Urothelium cell line (cell line): ENCODE data around the gene PIK3IP1.
A peak's percentile ranks its signal among the peaks of the same experiment; 100 is the strongest.

Experiments
- DNase-seq: peaks from one replicate; pipeline ENCODE4 v3.0.0; 2011; ENCODE audit warnings: low spot score, mixed read lengths
- FAIRE-seq: peaks from 2 replicates; lab custom pipeline; 2011; peaks lifted over from hg19 to GRCh38; lab: Jason Lieb, UNC

PIK3IP1 gene

DNA sequence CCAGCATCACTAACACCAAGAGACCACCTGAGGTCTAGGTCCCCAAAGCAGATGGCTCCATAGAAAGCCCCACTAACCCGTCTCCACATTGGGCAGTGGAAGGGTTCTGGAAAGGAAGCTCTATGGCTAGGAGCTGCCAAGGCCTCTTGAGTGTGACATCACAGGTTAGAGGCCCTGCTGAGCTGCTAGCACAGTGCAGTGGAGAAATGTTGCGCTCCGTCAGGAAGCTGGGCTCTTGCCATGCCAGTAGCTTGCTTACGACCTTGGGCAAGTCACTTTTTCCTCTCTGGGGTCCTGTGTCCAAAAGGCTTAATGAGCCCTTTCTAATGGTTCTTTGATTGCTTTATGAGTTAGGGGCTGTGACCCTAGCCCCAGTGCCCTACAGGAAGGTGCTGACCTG is 10.6 kb downstream of the PIK3IP1 start:
- FAIRE-seq (no peak), DNase-seq (no peak)

DNA sequence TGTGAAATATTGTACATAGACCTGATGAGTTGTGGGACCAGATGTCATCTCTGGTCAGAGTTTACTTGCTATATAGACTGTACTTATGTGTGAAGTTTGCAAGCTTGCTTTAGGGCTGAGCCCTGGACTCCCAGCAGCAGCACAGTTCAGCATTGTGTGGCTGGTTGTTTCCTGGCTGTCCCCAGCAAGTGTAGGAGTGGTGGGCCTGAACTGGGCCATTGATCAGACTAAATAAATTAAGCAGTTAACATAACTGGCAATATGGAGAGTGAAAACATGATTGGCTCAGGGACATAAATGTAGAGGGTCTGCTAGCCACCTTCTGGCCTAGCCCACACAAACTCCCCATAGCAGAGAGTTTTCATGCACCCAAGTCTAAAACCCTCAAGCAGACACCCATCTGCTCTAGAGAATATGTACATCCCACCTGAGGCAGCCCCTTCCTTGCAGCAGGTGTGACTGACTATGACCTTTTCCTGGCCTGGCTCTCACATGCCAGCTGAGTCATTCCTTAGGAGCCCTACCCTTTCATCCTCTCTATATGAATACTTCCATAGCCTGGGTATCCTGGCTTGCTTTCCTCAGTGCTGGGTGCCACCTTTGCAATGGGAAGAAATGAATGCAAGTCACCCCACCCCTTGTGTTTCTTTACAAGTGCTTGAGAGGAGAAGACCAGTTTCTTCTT is 12.3 kb downstream of the PIK3IP1 start:
- FAIRE-seq (no peak), DNase-seq (no peak)

DNA sequence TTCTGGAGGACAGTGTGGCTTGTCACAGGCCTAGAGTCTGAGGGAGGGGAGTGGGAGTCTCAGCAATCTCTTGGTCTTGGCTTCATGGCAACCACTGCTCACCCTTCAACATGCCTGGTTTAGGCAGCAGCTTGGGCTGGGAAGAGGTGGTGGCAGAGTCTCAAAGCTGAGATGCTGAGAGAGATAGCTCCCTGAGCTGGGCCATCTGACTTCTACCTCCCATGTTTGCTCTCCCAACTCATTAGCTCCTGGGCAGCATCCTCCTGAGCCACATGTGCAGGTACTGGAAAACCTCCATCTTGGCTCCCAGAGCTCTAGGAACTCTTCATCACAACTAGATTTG is 13.0 kb downstream of the PIK3IP1 start:
- DNase-seq: no peak
- no peak for FAIRE-seq

DNA sequence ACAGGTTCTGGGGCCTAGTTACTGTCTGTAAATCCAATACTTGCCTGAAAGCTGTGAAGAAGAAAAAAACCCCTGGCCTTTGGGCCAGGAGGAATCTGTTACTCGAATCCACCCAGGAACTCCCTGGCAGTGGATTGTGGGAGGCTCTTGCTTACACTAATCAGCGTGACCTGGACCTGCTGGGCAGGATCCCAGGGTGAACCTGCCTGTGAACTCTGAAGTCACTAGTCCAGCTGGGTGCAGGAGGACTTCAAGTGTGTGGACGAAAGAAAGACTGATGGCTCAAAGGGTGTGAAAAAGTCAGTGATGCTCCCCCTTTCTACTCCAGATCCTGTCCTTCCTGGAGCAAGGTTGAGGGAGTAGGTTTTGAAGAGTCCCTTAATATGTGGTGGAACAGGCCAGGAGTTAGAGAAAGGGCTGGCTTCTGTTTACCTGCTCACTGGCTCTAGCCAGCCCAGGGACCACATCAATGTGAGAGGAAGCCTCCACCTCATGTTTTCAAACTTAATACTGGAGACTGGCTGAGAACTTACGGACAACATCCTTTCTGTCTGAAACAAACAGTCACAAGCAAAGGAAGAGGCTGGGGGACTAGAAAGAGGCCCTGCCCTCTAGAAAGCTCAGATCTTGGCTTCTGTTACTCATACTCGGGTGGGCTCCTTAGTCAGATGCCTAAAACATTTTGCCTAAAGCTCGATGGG is 13.5 kb downstream of the PIK3IP1 start:
- no peak for DNase-seq
- no peak for FAIRE-seq

DNA sequence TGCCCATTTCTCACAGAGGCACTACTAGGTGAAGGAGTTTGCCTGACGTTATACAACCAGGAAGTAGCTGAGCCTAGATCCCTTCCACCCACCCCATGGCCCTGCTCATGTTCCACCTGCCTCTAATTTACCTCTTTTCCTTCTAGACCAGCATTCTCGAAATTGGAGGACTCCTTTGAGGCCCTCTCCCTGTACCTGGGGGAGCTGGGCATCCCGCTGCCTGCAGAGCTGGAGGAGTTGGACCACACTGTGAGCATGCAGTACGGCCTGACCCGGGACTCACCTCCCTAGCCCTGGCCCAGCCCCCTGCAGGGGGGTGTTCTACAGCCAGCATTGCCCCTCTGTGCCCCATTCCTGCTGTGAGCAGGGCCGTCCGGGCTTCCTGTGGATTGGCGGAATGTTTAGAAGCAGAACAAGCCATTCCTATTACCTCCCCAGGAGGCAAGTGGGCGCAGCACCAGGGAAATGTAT is 14.1 kb downstream of the PIK3IP1 start:
- FAIRE-seq: no peak
- no peak for DNase-seq

- FAIRE-seq (no peak), DNase-seq (no peak)
These were observed 14.5 kb downstream of the PIK3IP1 start for GRCh38 chr22:31277741-31278140.

- FAIRE-seq (no peak), DNase-seq (no peak)
These were observed 15.7 kb downstream of the PIK3IP1 start for GRCh38 chr22:31276426-31277167.

DNA sequence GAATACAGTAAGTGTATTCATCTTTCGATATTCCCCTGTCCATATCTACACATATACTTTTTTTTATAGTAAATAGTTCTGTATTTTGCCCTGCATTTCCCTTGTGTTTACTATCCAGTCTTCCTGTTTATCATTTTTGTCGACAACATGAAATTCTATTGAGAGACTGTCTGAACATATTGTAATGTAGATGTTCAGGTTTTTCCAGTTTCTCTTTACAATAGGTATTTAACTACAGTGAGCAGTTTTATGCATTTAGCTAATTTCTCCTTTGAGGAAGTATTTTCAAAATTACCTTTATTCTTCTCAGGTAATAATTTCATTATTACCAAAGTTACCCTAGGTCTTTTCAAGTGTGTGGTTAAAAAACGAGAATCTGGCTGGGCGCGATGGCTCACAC is 16.7 kb downstream of the PIK3IP1 start:
- DNase-seq: no peak
- no peak for FAIRE-seq

GRCh38 chr22:31275018-31275417 is 17.3 kb downstream of the PIK3IP1 start:
- DNase-seq: no peak
- no peak for FAIRE-seq

GRCh38 chr22:31274017-31274416 is 18.3 kb downstream of the PIK3IP1 start:
- FAIRE-seq (no peak), DNase-seq (no peak)

- DNase-seq: peak; percentile 58
These were observed 19.5 kb downstream of the PIK3IP1 start for GRCh38 chr22:31272522-31273446.

DNA sequence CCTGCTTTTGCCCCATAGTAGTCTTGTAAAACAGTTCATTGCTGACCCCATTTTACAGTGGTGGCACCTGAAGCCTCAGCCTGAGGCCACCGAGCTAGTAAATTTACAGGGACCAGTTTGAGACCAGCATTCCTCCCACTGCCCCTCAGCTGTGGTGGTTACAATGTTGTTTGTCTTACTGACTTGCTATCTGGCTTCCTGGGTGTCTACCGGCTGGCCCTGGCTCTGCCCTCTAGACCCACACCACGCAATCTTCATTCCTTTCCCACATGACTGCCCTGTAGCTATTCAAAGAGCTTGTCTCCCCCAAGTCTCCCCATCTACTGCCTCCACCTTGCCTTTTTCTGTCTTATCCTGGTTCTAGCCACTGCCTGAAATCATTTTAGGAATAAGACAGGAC is 20.8 kb downstream of the PIK3IP1 start:
- FAIRE-seq: no peak
- no peak for DNase-seq

More at GRCh38 chr22:31272522-31273446, 19.5 kb downstream of the PIK3IP1 start:
- FAIRE-seq: no peak

DNA sequence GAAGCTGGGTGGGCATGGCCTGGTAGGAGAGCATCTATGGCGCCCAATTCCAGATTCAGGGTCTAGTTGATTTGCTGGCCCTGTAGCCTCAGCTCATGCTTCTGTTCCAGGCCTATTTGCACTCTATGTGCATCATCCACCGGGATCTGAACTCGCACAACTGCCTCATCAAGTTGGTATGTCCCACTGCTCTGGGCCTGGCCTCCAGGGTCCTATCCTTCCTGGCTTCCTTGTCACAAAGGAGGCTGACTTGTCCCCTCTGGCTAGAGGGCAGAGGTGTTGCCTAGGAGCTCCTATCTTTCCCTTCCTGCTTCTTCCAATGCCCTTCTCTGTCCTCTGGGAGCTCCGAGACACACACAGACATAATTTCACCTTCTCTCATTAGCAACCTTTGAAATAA is 21.3 kb downstream of the PIK3IP1 start:
- FAIRE-seq (peak; percentile 66), DNase-seq (no peak)

- no peak for FAIRE-seq
- DNase-seq: no peak
These were observed 22.3 kb downstream of the PIK3IP1 start for GRCh38 chr22:31269892-31270579.

DNA sequence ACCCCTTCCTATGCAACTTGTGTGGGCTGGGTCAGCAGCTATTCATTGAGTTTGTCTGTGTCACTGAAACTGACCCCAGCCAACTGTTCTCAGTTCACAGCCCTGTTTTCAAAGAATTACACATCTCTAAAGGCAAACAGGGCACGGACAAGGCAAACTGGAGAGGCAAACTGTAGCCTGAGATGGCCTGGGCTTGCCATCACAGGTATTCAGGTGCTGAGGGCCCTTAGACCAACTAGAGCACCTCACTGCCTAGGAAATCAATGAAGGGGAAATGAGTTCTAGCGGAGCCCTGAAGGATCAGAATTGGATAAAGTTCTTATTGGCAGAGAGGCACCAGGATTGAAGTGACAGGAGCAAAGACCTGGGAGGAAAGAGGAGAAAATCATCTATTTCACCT is 24.0 kb downstream of the PIK3IP1 start:
- DNase-seq: no peak
- FAIRE-seq: no peak

DNA sequence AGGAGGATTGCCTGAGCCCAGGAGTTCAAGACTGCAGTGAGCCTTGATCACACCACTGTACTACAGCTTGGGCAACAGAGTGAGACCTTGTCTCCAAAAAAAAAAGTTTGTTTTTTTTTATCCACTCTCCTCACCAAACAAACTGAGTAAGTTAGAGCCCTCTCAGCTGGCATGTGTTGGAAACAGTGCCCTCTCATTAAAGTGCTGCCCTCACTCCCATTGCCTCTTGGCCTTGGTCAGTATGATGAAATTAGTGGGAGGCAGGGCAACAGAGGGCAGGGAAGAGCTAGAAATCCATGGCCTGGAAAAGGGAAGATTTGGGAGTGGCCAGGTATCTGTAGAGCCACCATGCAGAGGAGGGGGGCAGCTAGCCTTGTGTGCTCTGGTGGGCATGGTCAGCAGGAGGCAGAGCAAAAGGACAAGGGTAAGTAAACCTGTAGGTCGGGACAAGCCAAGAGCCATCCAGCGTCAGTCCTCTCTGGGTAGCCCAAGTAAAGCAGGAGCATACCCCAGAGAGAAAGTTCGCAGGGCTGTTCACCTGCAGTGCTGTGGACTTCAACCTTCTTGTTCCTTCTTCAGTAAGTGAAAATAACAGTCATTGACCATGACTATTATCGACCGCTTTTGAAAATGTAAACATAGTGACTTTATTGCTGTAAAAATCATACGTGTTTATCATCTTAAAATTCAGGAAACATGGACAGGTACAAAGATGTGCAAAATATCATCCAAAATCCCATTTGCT is 28.2 kb downstream of the PIK3IP1 start:
- DNase-seq: no peak
- FAIRE-seq: peak; percentile 9

GRCh38 chr22:31262312-31263133 is 29.8 kb downstream of the PIK3IP1 start:
- DNase-seq (no peak), FAIRE-seq (peak; percentile 46)

DNA sequence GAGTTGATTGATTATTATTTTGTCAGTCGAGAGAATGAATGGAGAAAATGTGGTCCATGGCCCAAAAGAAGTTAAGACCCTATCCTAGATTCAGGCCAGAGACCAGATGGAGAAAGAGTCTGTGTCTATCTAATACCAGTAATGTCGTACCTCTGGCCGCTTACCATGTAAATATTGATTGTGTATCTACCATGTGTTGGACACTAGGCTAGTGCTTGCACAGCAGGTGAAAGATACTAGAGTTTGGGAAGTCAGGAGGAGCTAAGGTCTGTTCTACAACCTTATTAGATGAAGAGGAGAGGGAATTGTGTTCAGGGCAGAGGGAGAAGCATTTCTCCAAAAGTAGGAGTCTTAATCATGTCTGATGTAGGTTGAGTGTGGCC is 31.8 kb downstream of the PIK3IP1 start:
- FAIRE-seq: no peak
- no peak for DNase-seq
